ENCODE results near the gene AOX1.

Gene AOX1

GRCh38 chr2:200669308-200669707 is 83.5 kb downstream of the AOX1 start:
- CTCF ChIA-PET: no interaction called here
- DNase-seq (ENCODE audit: low read depth, low spot score): no peak
- POLR2A ChIA-PET: no interaction called here
- TF ChIP-seq, protein P1, sequence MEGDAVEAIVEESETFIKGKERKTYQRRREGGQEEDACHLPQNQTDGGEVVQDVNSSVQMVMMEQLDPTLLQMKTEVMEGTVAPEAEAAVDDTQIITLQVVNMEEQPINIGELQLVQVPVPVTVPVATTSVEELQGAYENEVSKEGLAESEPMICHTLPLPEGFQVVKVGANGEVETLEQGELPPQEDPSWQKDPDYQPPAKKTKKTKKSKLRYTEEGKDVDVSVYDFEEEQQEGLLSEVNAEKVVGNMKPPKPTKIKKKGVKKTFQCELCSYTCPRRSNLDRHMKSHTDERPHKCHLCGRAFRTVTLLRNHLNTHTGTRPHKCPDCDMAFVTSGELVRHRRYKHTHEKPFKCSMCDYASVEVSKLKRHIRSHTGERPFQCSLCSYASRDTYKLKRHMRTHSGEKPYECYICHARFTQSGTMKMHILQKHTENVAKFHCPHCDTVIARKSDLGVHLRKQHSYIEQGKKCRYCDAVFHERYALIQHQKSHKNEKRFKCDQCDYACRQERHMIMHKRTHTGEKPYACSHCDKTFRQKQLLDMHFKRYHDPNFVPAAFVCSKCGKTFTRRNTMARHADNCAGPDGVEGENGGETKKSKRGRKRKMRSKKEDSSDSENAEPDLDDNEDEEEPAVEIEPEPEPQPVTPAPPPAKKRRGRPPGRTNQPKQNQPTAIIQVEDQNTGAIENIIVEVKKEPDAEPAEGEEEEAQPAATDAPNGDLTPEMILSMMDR (IDR thresholded peaks at IDR 0.05; ENCODE audit: insufficient read depth, low read length, missing control alignments): no peak
- no peak overlapping the region for H3K4me3 ChIP-seq (ENCODE audit: low read depth, low read length)

GRCh38 chr2:200670313-200670712 is 84.5 kb downstream of the AOX1 start:
- H3K4me3 ChIP-seq (ENCODE audit: low read depth, low read length): no peak overlapping the region
- TF ChIP-seq, protein P1 (IDR thresholded peaks at IDR 0.05; ENCODE audit: insufficient read depth, low read length, missing control alignments): no peak
- ChIA-PET CTCF (no interaction called here), POLR2A (no interaction called here)
- DNase-seq (ENCODE audit: low read depth, low spot score): no peak

- POLR2A ChIA-PET: no interaction called here
- CTCF ChIA-PET: interaction anchor here (1.0 kb wide), 1 partner anchor 85 kb away, joined by 4 read pairs; the partner anchor contains the start of gene AOX1
- H3K4me3 ChIP-seq (ENCODE audit: low read depth, low read length): no peak overlapping the region
- no peak for DNase-seq (ENCODE audit: low read depth, low spot score)
- TF ChIP-seq, protein P1 (IDR thresholded peaks at IDR 0.05; ENCODE audit: insufficient read depth, low read length, missing control alignments): no peak
Measured at GRCh38 chr2:200670751-200671150, 84.9 kb downstream of the AOX1 start.

GRCh38 chr2:200673191-200673590 is 87.4 kb downstream of the AOX1 start:
- no peak overlapping the region for H3K4me3 ChIP-seq (ENCODE audit: low read depth, low read length)
- CTCF ChIA-PET: interaction anchor here (0.9 to 1.2 kb wide), 2 partner anchors 19 to 95 kb away, joined by 3 read pairs; no protein-coding TSS in a partner anchor
- DNase-seq (ENCODE audit: low read depth, low spot score): no peak
- POLR2A ChIA-PET: no interaction called here
- TF ChIP-seq, protein P1 (IDR thresholded peaks at IDR 0.05; ENCODE audit: insufficient read depth, low read length, missing control alignments): no peak

DNA sequence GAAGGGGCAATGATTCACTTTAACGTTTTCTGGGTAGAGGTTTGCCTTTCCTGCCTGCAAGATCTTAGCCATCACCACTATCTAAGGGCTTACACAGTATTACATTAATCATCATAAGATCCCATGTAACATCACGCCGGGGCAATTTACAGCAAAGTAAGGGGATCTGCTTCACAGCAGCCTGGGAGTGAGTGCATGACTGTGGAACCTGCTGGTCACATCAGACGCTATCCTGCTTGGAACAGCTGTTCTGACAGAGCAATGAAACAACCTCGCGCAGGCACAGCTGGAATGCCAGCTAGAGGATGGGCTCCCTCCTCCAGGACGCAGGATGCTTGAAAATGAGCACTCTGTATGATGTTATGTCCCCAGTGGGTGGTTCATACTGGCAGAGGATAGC is 89.0 kb downstream of the AOX1 start:
- ChIA-PET CTCF (interaction anchor here (0.9 kb wide), 1 partner anchor 9 kb away, joined by 4 read pairs; no protein-coding TSS in a partner anchor), POLR2A (no interaction called here)
- DNase-seq (ENCODE audit: low read depth, low spot score): no peak
- TF ChIP-seq, protein P1 (IDR thresholded peaks at IDR 0.05; ENCODE audit: insufficient read depth, low read length, missing control alignments): no peak
- no peak overlapping the region for H3K4me3 ChIP-seq (ENCODE audit: low read depth, low read length)

- ChIA-PET POLR2A (no interaction called here), CTCF (interaction anchor here (0.8 to 1.1 kb wide), 2 partner anchors 21 to 91 kb away, joined by 3 to 5 read pairs; partner anchors contain the start of gene AOX1)
- no peak overlapping the region for H3K4me3 ChIP-seq (ENCODE audit: low read depth, low read length)
- TF ChIP-seq, protein P1 (IDR thresholded peaks at IDR 0.05; ENCODE audit: insufficient read depth, low read length, missing control alignments): no peak
- no peak for DNase-seq (ENCODE audit: low read depth, low spot score)
Measured at GRCh38 chr2:200677171-200677570, 91.4 kb downstream of the AOX1 start.
